ENCODE results near the gene LIF.

GRCh38 chr22:30221121-30221992 lies 25.2 kb downstream of the LIF start:
- TF ChIP-seq CTCF (IDR thresholded peaks at IDR 0.05) (no peak), POLR2A (IDR thresholded peaks at IDR 0.05) (no peak), POLR2AphosphoS5 (IDR thresholded peaks at IDR 0.05) (no peak)

Data from stomach (tissue), 4 donors.